ENCODE results near the gene HSP90AB1. TPM values are rescaled to one million over a fixed set of nuclear protein-coding genes. Genes with fewer than 3 reads are reported as not detected.

The HSP90AB1 gene
- total RNA-seq, 4 donors from 2014 or later, result 105 to 371 (median 242) TPM

DNA sequence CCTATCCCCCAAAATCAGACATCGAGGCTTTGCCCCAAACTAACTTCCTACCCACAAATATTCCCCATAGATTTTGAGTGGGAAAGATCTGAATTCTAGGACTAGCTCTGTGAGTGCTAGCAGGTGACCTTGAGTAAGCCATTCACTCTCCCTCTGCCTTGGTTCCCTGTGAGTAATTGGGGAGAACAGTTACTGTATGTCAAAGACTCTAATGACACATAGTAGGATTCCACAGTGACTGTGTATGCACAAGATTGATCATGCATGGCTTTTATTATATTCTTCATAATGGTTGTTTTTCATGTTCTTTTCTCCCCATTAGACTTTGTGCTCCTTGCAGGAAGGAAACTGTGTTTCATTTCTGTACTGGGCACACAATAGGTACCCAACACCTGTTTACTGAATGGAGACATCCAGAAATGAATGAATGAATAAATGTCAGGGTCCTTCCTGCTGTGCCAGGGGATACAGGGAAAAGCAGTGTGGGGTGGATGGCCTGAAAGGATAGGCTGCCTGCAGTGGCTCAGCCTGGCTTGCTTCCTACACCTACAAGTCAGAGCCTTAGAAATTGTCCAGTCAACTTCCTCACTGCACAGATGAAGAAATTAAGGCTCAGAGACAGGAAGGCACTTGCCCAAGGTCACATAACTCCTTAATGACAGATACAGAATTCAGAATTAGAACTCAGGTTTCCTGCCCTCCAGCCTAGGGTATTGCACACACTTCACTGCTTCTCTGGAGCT is 22.4 kb downstream of the HSP90AB1 start:
- H3K9me3 ChIP-seq, result no peaks in the 10 kb centered on the region
- H3K4me3 ChIP-seq, result no peak overlapping the region
- H3K27ac ChIP-seq, result no peak overlapping the region
- H3K27me3 ChIP-seq, result peaks cover 62% of the 10 kb centered on the region
- no peaks in the 10 kb centered on the region for H3K36me3 ChIP-seq
- H3K4me1 ChIP-seq, result peaks cover 0 to 18% (median 11%) of the 10 kb centered on the region in 4 donors
- intact Hi-C loops (cut with DNase I; ENCODE audit: low total_unique reads) (no loop called here), in situ Hi-C loops (cut with MboI; ENCODE audit: low pct_ligation_motif_present in 1 of 4, low pct_unique_long_range_greater_than_20kb in 1 of 4, low sequenced_read_pairs in 3 of 4) (loop anchor here in 1 of 4 donors (10.0 kb wide), 1 partner anchor 65 kb away; no protein-coding TSS in a partner anchor)
- DNase-seq, result no peak
- TF ChIP-seq POLR2AphosphoS5 (IDR thresholded peaks at IDR 0.05) (no peak), POLR2A (IDR thresholded peaks at IDR 0.05) (no peak), EP300 (IDR thresholded peaks at IDR 0.05; ENCODE audit: low read depth) (no peak)
- TF ChIP-seq, protein P1, sequence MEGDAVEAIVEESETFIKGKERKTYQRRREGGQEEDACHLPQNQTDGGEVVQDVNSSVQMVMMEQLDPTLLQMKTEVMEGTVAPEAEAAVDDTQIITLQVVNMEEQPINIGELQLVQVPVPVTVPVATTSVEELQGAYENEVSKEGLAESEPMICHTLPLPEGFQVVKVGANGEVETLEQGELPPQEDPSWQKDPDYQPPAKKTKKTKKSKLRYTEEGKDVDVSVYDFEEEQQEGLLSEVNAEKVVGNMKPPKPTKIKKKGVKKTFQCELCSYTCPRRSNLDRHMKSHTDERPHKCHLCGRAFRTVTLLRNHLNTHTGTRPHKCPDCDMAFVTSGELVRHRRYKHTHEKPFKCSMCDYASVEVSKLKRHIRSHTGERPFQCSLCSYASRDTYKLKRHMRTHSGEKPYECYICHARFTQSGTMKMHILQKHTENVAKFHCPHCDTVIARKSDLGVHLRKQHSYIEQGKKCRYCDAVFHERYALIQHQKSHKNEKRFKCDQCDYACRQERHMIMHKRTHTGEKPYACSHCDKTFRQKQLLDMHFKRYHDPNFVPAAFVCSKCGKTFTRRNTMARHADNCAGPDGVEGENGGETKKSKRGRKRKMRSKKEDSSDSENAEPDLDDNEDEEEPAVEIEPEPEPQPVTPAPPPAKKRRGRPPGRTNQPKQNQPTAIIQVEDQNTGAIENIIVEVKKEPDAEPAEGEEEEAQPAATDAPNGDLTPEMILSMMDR (IDR thresholded peaks at IDR 0.05), result no peak
- WGBS, 2 donors (ENCODE audit: low coverage in 1 of 2), result 47 to 57% methylated on average over 1 of the region's 1 CpG

DNA sequence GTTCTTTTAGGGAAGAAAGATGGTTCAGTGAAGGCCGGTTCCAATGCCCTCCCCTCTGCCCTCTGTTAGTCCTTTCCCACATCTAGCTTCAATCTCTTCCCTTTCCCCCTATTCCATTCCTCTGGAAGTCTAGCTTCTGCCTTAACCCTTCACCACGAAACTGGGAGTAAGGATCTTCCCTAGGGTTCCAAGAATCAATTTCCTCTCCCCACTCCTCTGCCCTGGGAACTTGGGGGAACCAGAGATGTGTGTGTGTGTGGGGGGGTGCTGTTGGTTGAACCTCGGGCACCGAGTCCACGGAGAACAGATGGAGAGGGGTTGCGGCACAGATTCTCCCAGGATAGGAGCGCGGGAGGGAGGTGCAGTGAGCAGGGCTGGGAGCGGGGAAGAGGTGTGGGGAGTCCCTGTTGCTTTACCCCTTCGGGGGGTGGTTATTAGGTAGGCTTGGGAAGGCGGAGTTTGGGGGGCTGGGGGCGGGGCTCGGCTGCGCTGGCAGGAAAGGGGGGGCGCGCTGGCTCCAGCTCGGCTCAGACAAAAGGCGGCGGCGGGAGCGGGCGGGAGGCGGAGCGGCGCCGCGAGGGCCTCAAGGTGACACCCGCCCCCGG is 23.1 kb downstream of the HSP90AB1 start, which contains the start of gene TMEM151B:
Gene TMEM151B, plus strand, starts transcription at position 530 of the 605 bp plus-strand sequence. CDS start 293 bp downstream, outside the sequence.
- TF ChIP-seq EP300 (IDR thresholded peaks at IDR 0.05; ENCODE audit: low read depth) (no peak), POLR2A (IDR thresholded peaks at IDR 0.05) (no peak), POLR2AphosphoS5 (IDR thresholded peaks at IDR 0.05) (no peak)
- TF ChIP-seq, protein P1 (IDR thresholded peaks at IDR 0.05), result no peak
- Histone ChIP-seq H3K9me3 (no peaks in the 10 kb centered on the region), H3K27me3 (peaks cover 67% of the 10 kb centered on the region), H3K36me3 (no peaks in the 10 kb centered on the region), H3K4me1 (peaks cover 0 to 12% (median 6%) of the 10 kb centered on the region in 4 donors), H3K4me3 (peak within 1 kb of the TSS in 3 of 4 donors; percentile 26 to 50 (median 38)), H3K27ac (no peak within 1 kb of the TSS)
- 27 to 39% methylated on average over 6 to 14 of the region's 29 CpGs for WGBS, 2 donors (ENCODE audit: low coverage in 1 of 2)
- intact Hi-C loops (cut with DNase I; ENCODE audit: low total_unique reads) (loop anchor here (10.0 kb wide), 1 partner anchor 65 kb away; no protein-coding TSS in a partner anchor), in situ Hi-C loops (cut with MboI; ENCODE audit: low pct_ligation_motif_present in 1 of 4, low pct_unique_long_range_greater_than_20kb in 1 of 4, low sequenced_read_pairs in 3 of 4) (loop anchor here in 1 of 4 donors (10.0 kb wide), 1 partner anchor 65 kb away; no protein-coding TSS in a partner anchor)
- no peak for DNase-seq

DNA sequence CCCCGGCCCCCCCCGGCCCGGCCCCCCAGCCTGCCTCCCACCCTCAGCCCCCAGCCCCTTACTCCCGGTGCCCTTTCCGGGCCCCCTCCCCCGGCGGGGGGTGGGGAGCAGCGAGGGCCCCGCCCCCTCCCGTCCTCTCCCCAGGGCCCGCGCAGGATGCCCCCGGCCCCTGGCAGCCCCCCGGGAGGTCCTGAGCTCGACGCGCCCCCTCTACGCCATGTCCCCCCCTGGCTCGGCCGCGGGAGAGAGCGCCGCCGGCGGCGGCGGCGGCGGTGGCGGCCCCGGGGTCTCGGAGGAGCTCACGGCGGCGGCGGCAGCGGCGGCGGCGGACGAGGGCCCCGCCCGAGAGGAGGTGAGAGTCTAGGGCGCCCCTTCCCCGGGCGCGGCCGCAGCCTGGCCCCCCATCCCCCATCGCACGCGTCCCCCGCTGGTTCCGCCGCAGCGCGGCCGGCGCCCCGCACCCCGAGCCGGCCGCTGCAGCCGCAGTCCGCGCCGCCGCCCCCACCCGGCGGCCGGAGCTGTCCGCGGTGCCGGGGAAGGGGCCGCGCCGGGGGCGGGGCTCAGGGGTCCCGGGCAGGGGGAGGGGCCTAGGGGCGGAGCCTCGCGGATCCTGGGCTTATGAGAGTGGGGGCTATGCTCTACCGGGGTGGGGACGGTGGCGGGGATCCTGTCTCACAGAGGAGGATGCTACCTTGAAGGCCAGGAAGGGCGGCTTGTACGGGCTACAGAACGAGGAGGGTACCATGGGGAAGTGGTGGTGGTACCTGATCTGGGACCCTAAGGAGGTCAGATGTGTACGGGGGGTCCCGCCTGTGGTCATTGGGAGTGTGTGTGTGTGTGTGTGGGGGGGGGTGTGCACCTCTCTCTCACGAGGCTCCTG is 23.9 kb downstream of the HSP90AB1 start:
- DNase-seq, result no peak
- TF ChIP-seq POLR2A (IDR thresholded peaks at IDR 0.05), result no peak
- no peak for TF ChIP-seq EP300 (IDR thresholded peaks at IDR 0.05; ENCODE audit: low read depth)
- TF ChIP-seq, protein P1 (IDR thresholded peaks at IDR 0.05), result no peak
- TF ChIP-seq POLR2AphosphoS5 (IDR thresholded peaks at IDR 0.05), result no peak
- Histone ChIP-seq H3K36me3 (no peaks in the 10 kb centered on the region), H3K4me1 (peaks cover 0 to 14% (median 7%) of the 10 kb centered on the region in 4 donors), H3K4me3 (peak overlapping the region in 3 of 4 donors; percentile 26 to 50 (median 38)), H3K27me3 (peaks cover 75% of the 10 kb centered on the region), H3K9me3 (no peaks in the 10 kb centered on the region), H3K27ac (no peak overlapping the region)
- intact Hi-C loops (cut with DNase I; ENCODE audit: low total_unique reads) (loop anchor here (10.0 kb wide), 1 partner anchor 64 kb away; no protein-coding TSS in a partner anchor), in situ Hi-C loops (cut with MboI; ENCODE audit: low pct_ligation_motif_present in 1 of 4, low pct_unique_long_range_greater_than_20kb in 1 of 4, low sequenced_read_pairs in 3 of 4) (no loop called here)
- 14% methylated on average over 11 of the region's 90 CpGs; no CpG with 5 or more reads in 1 of the 2 donors for WGBS, 2 donors (ENCODE audit: low coverage in 1 of 2)
